Activated CD4-positive, alpha-beta memory T cell treated with anti-CD3 and anti-CD28 coated beads, Interleukin-2, amount 10 ng/mL, durations not matched to agents 7 days and 5 days (primary cell): ENCODE data around the gene ZNF554. TPM values are rescaled to one million over a fixed set of nuclear protein-coding genes. Genes with fewer than 3 reads are reported as not detected.

Experiments used
- CTCF ChIA-PET: fragments of 350-600 bp; sonication (Branson Sonifier 250); formaldehyde crosslinking; loops from one replicate; lab custom pipeline; 2021; ENCODE audit warnings: antibody characterized with exemption, inconsistent platforms; lab: Charles Lee
- POLR2A ChIA-PET: fragments of 350-600 bp; sonication (Branson Sonifier 250); formaldehyde crosslinking; loops from one replicate; lab custom pipeline; 2021; ENCODE audit warnings: antibody characterized with exemption; lab: Charles Lee
- DNase-seq: peaks from one replicate; pipeline ENCODE4 v3.0.0-alpha.2; 2020
- H3K27ac Mint-ChIP-seq: one replicate; pipeline ENCODE4 v1.8.0; 2021; ENCODE audit warnings: mild to moderate bottlenecking, mixed read lengths
- H3K27me3 Mint-ChIP-seq: one replicate; pipeline ENCODE4 v1.8.0; 2021; ENCODE audit warnings: mixed read lengths
- H3K36me3 Mint-ChIP-seq: one replicate; pipeline ENCODE4 v1.8.0; 2021; ENCODE audit warnings: low read depth, mixed read lengths
- H3K4me1 Mint-ChIP-seq: one replicate; pipeline ENCODE4 v1.8.0; 2021; ENCODE audit warnings: mixed read lengths
- H3K4me3 Mint-ChIP-seq: one replicate; pipeline ENCODE4 v1.8.0; 2021; ENCODE audit warnings: mild to moderate bottlenecking, mixed read lengths
- H3K9me3 Mint-ChIP-seq: one replicate; pipeline ENCODE4 v1.8.0; 2021; ENCODE audit warnings: mixed read lengths
- total RNA-seq, 2 experiments: library from RNA; stranded (reverse); gene quantifications; one replicate each; pipeline ENCODE4 v1.2.3, GENCODE V29; 2021

ZNF554 gene
- total RNA-seq, 2 experiments from 2014 or later, result 2.3 to 3.0 TPM

DNA sequence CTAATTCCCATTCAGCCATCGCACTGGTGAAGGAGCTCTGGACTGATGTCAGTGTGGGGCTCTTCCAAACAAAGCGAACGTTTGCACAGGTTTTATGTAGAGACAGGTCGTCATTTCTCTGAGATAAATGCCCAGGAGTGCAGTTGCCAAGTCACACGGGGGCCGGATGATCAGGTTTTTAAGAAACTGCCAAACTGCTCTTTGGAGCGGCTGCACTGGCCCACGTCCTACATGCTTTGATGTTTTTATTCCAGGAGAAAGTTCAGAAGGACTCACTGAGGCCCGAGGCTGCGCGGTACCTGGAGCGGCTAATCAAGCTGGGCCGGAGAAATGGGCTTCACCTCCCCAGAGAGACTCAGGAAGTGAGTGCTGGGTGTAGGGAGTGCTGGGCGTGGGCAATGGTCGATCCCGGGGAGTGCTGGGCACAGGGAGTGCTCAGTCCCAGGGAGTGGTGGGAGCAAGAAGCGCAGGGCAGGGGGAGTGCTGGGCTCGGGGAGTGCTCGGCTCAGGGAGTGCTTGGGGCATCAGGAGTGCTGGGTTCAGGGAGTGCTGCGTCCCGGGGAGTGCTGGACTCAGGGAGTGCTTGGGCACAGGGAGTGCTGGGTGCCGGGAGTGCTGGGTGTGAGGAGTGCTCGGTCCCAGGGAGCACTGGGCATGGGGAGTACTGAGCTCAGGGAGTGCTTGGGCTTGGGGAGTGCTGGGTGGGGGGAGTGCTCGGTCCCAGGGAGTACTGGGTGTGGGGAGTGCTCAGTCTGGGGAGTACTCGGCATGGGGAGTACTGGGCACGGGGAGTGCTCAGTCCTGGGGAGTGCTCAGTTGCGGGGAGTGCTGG, 23.6 kb upstream of the ZNF554 start:
- DNase-seq, result no peak
- POLR2A ChIA-PET, result no interaction called here
- no peaks in the 10 kb centered on the region for H3K9me3 Mint-ChIP-seq
- H3K27me3 Mint-ChIP-seq, result no peaks in the 10 kb centered on the region
- H3K27ac Mint-ChIP-seq, result no peak overlapping the region
- CTCF ChIA-PET, result no interaction called here
- H3K4me3 Mint-ChIP-seq, result no peak overlapping the region
- peaks cover 35% of the 10 kb centered on the region for H3K36me3 Mint-ChIP-seq
- no peaks in the 10 kb centered on the region for H3K4me1 Mint-ChIP-seq

DNA sequence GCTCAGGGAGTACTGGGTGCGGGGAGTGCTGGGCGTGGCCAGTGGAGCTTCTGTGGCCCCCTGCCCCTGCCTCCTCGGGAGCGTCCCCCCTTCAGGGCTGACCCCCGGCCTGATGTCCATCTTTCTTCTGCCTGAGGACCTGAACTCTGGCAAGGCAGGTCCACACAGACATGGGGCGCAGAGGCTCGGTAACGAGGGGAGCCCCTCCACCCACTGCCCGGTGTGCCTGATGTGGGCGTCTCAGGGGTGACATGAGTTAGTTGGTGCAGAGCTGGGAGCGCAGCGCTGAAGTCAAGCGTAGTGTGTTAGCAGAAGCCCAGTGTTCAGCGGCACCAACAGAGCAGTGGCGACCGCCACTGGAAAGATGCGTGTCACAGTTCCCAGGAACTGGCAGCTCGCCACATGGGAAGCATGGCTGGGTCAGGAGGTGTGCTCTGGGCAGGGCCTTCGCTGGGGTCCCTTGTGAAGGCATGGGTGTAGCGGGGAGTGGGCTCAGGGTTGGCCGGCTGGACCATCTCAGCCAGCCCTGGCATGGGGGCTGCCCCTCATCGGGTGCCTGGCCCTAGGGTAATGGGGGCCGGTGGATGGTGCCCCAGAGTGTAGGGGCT, 22.9 kb upstream of the ZNF554 start:
- no peak for DNase-seq
- no peaks in the 10 kb centered on the region for H3K4me1 Mint-ChIP-seq
- no peaks in the 10 kb centered on the region for H3K9me3 Mint-ChIP-seq
- H3K27me3 Mint-ChIP-seq, result no peaks in the 10 kb centered on the region
- ChIA-PET POLR2A (no interaction called here), CTCF (no interaction called here)
- no peak overlapping the region for H3K27ac Mint-ChIP-seq
- H3K36me3 Mint-ChIP-seq, result peaks cover 36% of the 10 kb centered on the region
- H3K4me3 Mint-ChIP-seq, result no peak overlapping the region

DNA sequence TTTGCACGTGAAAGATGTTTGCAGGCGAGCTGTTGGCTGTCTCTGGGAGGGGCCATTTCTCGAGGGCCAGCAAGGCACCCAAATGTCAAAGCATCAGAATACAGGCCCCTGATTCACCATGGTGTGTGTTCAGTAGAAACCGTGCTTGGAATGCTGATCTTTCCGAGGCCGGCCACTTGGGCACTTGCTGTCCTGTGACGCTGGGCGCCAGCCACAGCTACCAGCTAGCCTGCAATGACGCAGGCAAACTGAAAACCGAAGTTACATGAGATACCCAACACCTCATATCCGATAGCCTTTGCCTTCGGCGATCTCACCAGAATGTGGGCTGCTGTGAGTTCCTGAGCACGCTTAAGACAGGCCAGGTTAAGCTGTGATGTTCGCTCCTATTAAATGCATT, 22.4 kb upstream of the ZNF554 start:
- DNase-seq, result no peak
- no peak overlapping the region for H3K4me3 Mint-ChIP-seq
- CTCF ChIA-PET, result no interaction called here
- peaks cover 33% of the 10 kb centered on the region for H3K36me3 Mint-ChIP-seq
- POLR2A ChIA-PET, result no interaction called here
- no peak overlapping the region for H3K27ac Mint-ChIP-seq
- H3K27me3 Mint-ChIP-seq, result no peaks in the 10 kb centered on the region
- H3K9me3 Mint-ChIP-seq, result no peaks in the 10 kb centered on the region
- H3K4me1 Mint-ChIP-seq, result no peaks in the 10 kb centered on the region

DNA sequence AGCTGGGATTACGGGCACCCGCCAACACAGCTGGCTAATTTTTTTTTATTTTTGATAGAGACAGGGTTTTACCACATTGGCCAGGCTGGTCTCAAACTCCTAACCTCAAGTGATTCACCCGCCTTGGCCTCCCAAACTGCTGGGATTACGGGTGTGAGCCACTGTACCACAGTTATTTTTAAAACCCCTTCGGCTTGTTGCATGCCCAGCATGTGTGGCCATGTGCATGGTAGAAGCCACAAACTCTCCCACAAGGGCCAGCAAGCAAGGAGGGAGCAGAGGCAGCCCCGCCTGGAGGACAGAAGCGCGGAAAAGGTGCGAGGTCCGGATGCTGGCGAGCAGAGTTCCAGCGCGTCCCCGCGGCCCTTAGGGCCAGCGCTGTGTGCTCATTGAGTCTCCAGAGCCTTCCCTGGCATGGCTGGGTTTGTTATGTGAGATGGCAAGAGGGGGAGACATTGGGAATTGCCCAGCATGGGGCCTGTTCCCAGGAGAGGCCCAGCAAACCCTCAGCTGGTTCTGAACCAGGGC, 21.4 kb upstream of the ZNF554 start:
- Mint-ChIP-seq H3K4me3 (no peak overlapping the region), H3K27ac (no peak overlapping the region), H3K9me3 (no peaks in the 10 kb centered on the region), H3K36me3 (peaks cover 38% of the 10 kb centered on the region), H3K27me3 (no peaks in the 10 kb centered on the region), H3K4me1 (no peaks in the 10 kb centered on the region)
- no peak for DNase-seq
- CTCF ChIA-PET, result no interaction called here
- POLR2A ChIA-PET, result interaction anchor here (1.2 kb wide), 1 partner anchor 15 kb away, joined by 4 read pairs; the partner anchor contains the start of gene SGTA

DNA sequence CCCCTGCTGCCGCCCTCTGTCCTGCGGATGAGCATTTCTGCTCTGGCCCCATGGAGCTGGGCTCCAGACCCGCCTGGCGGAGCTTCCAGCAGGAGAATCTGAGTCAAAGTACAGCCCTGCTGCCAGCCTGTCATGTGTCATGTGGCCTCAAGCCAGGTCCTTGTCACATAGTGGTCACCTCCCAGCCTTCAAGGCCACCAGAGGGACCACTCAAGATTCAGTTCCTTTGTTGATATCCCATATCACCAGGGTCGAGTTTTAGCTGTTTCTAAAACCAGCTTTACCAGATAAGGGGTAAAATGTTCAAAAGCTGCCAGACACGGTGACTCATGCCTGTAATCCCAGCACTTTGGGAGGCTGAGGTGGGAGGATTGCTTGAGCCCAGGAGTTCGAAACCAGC, 20.9 kb upstream of the ZNF554 start:
- Mint-ChIP-seq H3K4me1 (no peaks in the 10 kb centered on the region), H3K27ac (no peak overlapping the region), H3K27me3 (no peaks in the 10 kb centered on the region), H3K4me3 (no peak overlapping the region), H3K9me3 (no peaks in the 10 kb centered on the region), H3K36me3 (peaks cover 37% of the 10 kb centered on the region)
- POLR2A ChIA-PET, result interaction anchor here (1.2 kb wide), 1 partner anchor 15 kb away, joined by 4 read pairs; the partner anchor contains the start of gene SGTA
- CTCF ChIA-PET, result interaction anchor here (0.8 kb wide), 1 partner anchor 20 kb away, joined by 3 read pairs; no protein-coding TSS in a partner anchor
- no peak for DNase-seq

DNA sequence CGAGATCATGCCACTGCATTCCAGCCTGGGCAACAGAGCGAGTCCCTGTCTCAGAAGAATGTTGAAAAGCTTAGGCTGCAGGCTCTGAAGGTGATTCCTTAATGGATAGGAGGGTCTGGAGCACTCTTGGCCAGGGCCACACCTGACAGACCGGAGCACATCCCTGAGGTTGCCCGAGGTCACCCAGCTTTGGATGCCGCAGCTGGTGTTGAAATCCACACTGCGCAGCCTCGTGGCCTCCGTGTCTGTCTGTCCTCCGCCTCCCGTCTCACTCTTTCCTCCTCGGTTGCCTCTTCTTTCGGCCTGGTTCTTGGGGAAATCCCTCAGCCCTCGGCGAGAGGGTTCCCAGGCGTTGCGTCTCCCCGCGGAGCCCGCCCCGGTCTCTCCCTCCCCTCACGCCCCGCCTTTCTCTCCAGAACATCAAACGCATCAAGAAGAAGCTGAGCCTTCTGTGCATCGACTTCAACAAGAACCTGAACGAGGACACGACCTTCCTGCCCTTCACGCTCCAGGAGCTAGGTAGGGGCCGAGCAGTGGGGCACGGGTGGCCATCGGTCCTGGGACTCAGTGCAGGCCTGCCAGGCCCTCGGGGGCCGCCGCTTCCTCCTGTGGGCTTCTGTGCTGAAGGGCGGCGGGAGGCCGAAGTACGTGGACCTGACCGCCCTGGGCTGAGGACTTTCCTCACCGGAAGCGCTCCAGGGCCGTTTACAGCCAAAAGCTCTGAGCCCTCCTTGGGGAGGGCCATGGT, 20.2 kb upstream of the ZNF554 start:
- Mint-ChIP-seq H3K9me3 (no peaks in the 10 kb centered on the region), H3K27ac (no peak overlapping the region), H3K27me3 (no peaks in the 10 kb centered on the region), H3K4me3 (no peak overlapping the region), H3K4me1 (no peaks in the 10 kb centered on the region), H3K36me3 (peaks cover 38% of the 10 kb centered on the region)
- POLR2A ChIA-PET, result interaction anchor here (1.2 kb wide), 1 partner anchor 16 kb away, joined by 4 read pairs; the partner anchor contains the start of gene SGTA
- DNase-seq, result no peak
- CTCF ChIA-PET, result interaction anchor here (0.8 kb wide), 1 partner anchor 20 kb away, joined by 3 read pairs; no protein-coding TSS in a partner anchor

DNA sequence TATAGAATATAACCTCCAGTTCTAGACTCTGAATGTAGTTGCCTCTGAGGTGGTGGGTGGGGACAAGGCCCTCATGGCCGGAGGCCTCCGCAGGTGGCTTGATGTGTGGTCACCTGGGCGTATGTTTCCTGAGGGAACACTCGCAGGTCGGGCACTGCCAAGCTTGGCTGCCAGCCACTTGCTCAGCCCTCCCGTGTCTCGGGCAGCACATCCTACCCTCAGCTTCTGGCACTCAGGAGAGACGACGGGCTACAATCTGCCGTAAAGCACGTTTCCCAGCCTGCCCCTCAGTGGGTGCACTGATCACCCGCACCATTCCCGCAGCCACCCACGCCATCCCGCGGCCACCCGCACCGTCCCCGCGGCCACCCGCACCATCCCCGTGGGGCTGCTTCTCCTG, 19.2 kb upstream of the ZNF554 start:
- no peaks in the 10 kb centered on the region for H3K27me3 Mint-ChIP-seq
- no peak overlapping the region for H3K27ac Mint-ChIP-seq
- H3K4me3 Mint-ChIP-seq, result no peak overlapping the region
- peaks cover 36% of the 10 kb centered on the region for H3K36me3 Mint-ChIP-seq
- CTCF ChIA-PET, result no interaction called here
- POLR2A ChIA-PET, result no interaction called here
- no peaks in the 10 kb centered on the region for H3K9me3 Mint-ChIP-seq
- no peak for DNase-seq
- no peaks in the 10 kb centered on the region for H3K4me1 Mint-ChIP-seq

DNA sequence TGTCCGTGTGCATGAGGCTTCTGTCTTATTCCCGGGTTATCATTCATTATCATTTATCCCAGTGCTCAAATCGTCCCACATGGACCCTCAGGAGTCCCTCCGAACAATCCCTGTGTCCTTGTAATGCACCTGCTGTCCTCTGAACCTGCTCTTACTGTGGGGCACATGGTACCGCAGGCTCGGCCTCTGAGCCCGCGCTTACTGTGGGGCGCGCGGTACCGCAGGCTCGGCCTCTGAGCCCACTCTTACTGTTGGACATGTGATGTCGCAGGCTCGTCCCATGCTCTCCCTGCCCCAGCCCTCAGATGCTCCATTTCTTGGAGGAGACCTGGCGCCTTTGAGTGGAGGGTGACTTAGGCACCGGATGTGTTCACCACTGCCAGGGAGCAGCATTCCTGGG, 16.8 kb upstream of the ZNF554 start:
- DNase-seq, result no peak
- H3K9me3 Mint-ChIP-seq, result no peaks in the 10 kb centered on the region
- H3K4me1 Mint-ChIP-seq, result no peaks in the 10 kb centered on the region
- H3K27ac Mint-ChIP-seq, result no peak overlapping the region
- no peaks in the 10 kb centered on the region for H3K27me3 Mint-ChIP-seq
- no peak overlapping the region for H3K4me3 Mint-ChIP-seq
- POLR2A ChIA-PET, result no interaction called here
- CTCF ChIA-PET, result no interaction called here
- H3K36me3 Mint-ChIP-seq, result peaks cover 28% of the 10 kb centered on the region

DNA sequence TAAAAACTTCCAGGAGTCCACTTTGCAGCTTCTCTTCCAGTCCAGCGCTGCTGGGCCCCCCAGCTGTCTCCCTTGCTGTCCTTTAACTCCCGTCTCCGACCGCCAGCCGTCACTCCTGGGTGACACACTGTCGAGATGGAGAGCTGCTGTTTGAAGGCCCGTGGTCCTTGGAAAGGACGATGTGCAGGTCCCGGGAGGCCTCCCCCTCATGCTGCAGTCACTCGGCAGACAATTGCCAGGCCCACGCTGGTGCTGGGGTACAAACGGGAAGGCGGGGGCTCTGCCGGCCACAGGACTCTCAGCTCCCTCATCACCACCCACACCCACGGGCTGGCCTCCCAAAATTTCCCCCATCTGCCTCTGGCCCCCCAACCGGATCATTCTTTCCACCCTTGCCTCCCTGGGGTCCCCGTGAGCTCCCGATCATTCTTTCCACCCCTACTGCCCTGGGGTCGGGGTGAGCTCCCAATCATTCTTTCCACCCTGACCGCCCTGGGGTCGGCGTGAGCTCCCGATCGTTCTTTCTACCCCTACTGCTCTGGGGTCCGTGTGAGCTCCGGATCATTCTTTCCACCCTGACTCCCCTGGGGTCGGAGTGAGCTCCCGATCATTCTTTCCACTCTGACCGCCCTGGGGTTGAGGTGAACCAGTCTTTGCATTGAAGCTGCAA, 16.0 kb upstream of the ZNF554 start:
- no peaks in the 10 kb centered on the region for H3K9me3 Mint-ChIP-seq
- H3K27me3 Mint-ChIP-seq, result no peaks in the 10 kb centered on the region
- peaks cover 29% of the 10 kb centered on the region for H3K36me3 Mint-ChIP-seq
- CTCF ChIA-PET, result interaction anchor here (1.0 kb wide), 1 partner anchor 147 kb away, joined by 3 read pairs; no protein-coding TSS in a partner anchor
- no peak overlapping the region for H3K27ac Mint-ChIP-seq
- POLR2A ChIA-PET, result no interaction called here
- DNase-seq, result no peak
- no peaks in the 10 kb centered on the region for H3K4me1 Mint-ChIP-seq
- no peak overlapping the region for H3K4me3 Mint-ChIP-seq

DNA sequence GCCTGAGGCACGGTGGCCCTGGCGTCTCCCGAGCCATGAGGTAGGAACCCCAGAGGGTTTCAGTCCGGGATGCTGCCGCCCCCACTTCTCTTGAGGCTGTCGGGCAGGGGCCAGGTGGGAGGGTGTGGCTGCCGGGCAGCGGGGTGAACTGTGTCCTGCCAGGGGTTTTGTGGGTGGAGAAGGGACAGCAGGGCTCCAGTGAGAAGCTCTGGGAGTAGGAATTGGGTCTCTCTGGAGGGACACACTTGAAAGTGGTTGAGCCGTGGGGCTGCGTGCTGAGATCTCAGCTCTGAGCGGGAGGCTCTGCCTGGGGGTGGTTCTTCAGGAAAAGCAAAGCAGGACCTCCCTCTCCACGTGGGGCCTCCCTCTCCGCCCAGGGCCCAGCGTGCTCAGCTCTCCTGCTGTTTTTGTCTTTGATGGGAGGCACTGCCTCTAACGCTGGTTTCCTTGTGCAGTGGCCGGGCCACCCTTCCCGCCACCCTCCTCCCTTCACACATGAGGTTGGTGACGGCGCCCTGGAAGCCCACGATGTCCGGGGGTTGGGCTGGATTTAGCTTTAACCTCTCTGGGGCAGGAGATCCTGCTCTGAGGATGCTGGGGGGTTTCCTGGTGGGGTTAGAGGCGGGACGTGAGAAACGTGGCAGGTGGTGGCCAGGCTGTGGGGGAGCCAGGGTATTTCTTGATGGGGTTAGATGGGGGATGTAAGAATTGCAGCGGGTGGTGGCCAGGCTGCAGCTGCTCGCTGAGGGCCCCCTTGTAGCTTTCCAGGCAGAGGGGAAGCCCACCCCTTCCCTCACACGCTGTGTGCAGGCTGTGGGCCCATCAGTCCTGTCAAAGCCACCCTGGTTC, 15.3 kb upstream of the ZNF554 start:
- Mint-ChIP-seq H3K4me1 (no peaks in the 10 kb centered on the region), H3K4me3 (no peak overlapping the region), H3K9me3 (no peaks in the 10 kb centered on the region), H3K27ac (no peak overlapping the region), H3K36me3 (peaks cover 35% of the 10 kb centered on the region), H3K27me3 (no peaks in the 10 kb centered on the region)
- CTCF ChIA-PET, result interaction anchor here (1.0 kb wide), 1 partner anchor 146 kb away, joined by 3 read pairs; no protein-coding TSS in a partner anchor
- DNase-seq, result no peak
- POLR2A ChIA-PET, result no interaction called here

DNA sequence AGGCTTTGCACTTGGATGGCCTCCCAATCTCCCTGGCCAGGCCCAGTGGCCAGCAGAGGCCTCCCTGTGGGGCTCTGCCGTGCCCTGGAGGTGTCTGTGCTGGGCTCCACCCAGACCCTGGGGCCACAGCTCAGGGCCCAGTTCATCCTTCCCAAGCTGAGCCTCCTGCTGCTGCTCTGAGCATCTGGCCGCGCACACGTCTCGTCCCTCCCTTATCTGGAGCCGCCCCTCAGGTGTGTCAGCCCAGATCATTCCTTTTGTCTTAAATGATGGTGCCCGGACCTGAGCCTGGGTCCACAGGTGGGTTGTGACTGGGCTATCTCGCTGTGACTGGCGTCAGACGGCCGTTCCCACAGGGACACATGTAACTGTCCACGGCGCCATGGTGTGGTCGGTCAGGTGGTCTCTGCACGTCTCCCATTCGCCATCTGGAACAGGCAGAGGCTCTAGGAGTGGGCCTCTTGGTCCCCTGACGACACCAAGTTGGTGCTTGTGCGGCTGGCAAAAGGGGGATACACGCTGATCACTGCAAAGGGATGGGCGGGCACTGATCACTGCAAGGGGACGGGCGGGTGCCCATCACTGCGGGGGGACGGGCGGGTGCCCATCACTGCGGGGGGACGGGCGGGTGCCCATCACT, 14.3 kb upstream of the ZNF554 start:
- no peak for DNase-seq
- Mint-ChIP-seq H3K4me1 (no peaks in the 10 kb centered on the region), H3K27me3 (no peaks in the 10 kb centered on the region), H3K27ac (no peak overlapping the region), H3K4me3 (no peak overlapping the region), H3K9me3 (no peaks in the 10 kb centered on the region), H3K36me3 (peaks cover 35% of the 10 kb centered on the region)
- CTCF ChIA-PET, result no interaction called here
- POLR2A ChIA-PET, result no interaction called here
